ENCODE measurements around the gene GJA9.

The GJA9 gene

DNA sequence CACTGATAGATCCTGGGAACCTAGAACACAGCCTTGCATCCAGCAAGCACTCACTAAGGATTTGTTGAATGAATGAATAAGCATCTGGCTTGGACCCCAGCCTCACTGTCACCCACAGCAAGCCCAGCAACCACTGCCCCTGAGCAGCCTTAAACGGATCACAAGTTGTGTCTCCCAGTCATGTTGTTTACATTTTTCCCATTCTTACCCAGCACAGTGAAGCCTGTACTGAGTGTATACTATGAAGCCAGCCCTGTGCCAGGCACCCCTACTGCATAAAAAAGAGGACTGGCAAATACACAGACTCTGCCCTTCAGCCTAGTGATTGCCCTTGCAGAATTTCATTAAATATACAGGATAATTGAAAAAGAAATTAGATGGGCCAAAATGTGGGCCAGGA is 52.0 kb downstream of the GJA9 start:
- no peak for DNase-seq

DNA sequence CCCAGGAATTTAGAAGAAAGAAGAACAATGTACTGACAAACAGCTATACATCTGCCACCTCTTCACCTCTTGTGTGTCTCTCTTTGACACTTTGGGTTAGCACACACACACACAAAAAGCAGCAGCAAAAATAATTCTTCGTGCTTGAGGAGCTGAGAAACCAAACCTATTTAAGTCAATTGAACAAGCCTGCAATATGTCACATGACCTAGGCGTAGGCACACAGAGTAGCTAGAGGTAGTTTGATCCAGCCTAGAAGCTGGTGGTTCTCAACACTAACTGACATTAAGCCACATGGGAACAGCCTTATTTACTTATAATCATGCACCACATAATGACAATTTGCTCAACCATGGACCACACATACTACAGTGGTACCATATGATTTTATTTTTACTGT is 54.1 kb downstream of the GJA9 start:
- DNase-seq, result no peak

GRCh38 chr1:38826886-38827285 is 54.5 kb downstream of the GJA9 start:
- no peak for DNase-seq

- no peak for DNase-seq
Observed at GRCh38 chr1:38826262-38826661, 55.1 kb downstream of the GJA9 start.

All from fibroblast of skin of right biceps (primary cell).